DOHH2 (cell line): ENCODE measurements around the gene RIOX2.

ENCODE experiments used
- H3F3A ChIP-seq: fragments of 200-600 bp; sonication (generic), shearing (Covaris generic); 2 replicates; pipeline ENCODE4 v1.6.0; 2016; ENCODE audit warnings: antibody characterized with exemption, mild to moderate bottlenecking; ENCODE audit not compliant: control insufficient read depth, insufficient read depth
- H3K27ac ChIP-seq: fragments of 200-600 bp; sonication (generic); 2 replicates; pipeline ENCODE4 v1.5.1; 2014; ENCODE audit warnings: low read depth, mild to moderate bottlenecking, low read length, moderate library complexity
- H3K27me3 ChIP-seq: fragments of 200-600 bp; sonication (generic); 2 replicates; pipeline ENCODE4 v1.6.1; 2014; ENCODE audit warnings: mild to moderate bottlenecking, low read length, mixed read lengths; ENCODE audit not compliant: control insufficient read depth
- H3K36me3 ChIP-seq: fragments of 200-600 bp; sonication (generic); 2 replicates; pipeline ENCODE4 v1.6.1; 2014; ENCODE audit warnings: mild to moderate bottlenecking, low read length, moderate library complexity, mixed read lengths; ENCODE audit not compliant: control insufficient read depth
- H3K4me1 ChIP-seq: fragments of 200-600 bp; sonication (generic); 2 replicates; pipeline ENCODE4 v1.6.1; 2014; ENCODE audit warnings: mild to moderate bottlenecking, low read length, mixed read lengths; ENCODE audit not compliant: control insufficient read depth
- H3K4me2 ChIP-seq: fragments of 200-600 bp; sonication (generic); 2 replicates; pipeline ENCODE4 v1.6.0; 2014; ENCODE audit warnings: mild to moderate bottlenecking, low read length, moderate library complexity
- H3K4me3 ChIP-seq: fragments of 200-600 bp; sonication (generic); 2 replicates; pipeline ENCODE4 v1.5.1; 2014; ENCODE audit warnings: mild to moderate bottlenecking, low read length, mixed read lengths
- H3K79me2 ChIP-seq: fragments of 200-600 bp; sonication (generic); 2 replicates; pipeline ENCODE4 v1.6.1; 2014; ENCODE audit warnings: mild to moderate bottlenecking, low read length, mixed read lengths; ENCODE audit not compliant: control insufficient read depth
- H3K9me2 ChIP-seq: fragments of 200-600 bp; sonication (generic); replicated peaks from 2 replicates; pipeline ENCODE4 v1.6.1; 2014; ENCODE audit warnings: mild to moderate bottlenecking, low read length, mixed read lengths; ENCODE audit not compliant: control insufficient read depth
- H3K9me3 ChIP-seq: fragments of 200-600 bp; sonication (generic); 2 replicates; pipeline ENCODE4 v1.6.1; 2014; ENCODE audit warnings: antibody characterized with exemption, low read length, mixed read lengths; ENCODE audit not compliant: control insufficient read depth, insufficient read depth
- H4K20me1 ChIP-seq: fragments of 200-600 bp; sonication (generic); 2 replicates; pipeline ENCODE4 v1.6.0; 2014; ENCODE audit warnings: low read depth, mild to moderate bottlenecking, antibody characterized with exemption, low read length, moderate library complexity; ENCODE audit not compliant: control insufficient read depth, insufficient read depth
- EZH2phosphoT487 ChIP-seq: fragments of 200-600 bp; sonication (generic); IDR thresholded peaks from 2 replicates; pipeline ENCODE4 v1.6.1; 2017; ENCODE audit warnings: borderline replicate concordance, mild to moderate bottlenecking, antibody characterized with exemption, low read length, moderate library complexity, mixed read lengths
- TF ChIP-seq, protein P1 (sequence below): fragments of 200-600 bp; sonication (generic); IDR thresholded peaks from one replicate; pipeline ENCODE4 v1.5.1; 2014; ENCODE audit warnings: antibody characterized with exemption, mild to moderate bottlenecking, low read depth, low read length; ENCODE audit not compliant: poor library complexity, severe bottlenecking

Gene RIOX2

DNA sequence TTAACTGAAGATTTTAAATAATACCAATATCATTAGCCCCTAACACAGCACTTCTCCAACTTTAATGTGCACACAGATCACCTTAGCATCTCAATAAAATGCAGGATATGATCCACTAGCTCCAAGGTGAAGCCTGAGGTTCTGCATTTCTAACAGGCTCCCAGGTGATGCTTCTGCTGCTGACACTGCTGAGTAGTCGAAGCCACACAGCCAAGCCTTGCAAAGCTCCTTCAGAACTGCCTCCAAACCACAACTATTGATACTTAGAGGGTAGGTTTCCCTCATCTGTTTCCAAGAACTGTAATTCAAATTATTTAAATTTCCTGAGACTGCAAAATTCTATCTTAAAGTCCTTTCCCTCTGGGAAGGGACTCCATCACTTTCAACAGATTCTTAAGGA lies 3.9 kb downstream of the RIOX2 start:
- H3K27ac ChIP-seq = no peak overlapping the region
- no peaks in the 10 kb centered on the region for H3K9me2 ChIP-seq
- peaks cover 7% of the 10 kb centered on the region; the same call in 1 of the 2 replicates for H4K20me1 ChIP-seq
- no peak for TF ChIP-seq EZH2phosphoT487
- TF ChIP-seq, protein P1, sequence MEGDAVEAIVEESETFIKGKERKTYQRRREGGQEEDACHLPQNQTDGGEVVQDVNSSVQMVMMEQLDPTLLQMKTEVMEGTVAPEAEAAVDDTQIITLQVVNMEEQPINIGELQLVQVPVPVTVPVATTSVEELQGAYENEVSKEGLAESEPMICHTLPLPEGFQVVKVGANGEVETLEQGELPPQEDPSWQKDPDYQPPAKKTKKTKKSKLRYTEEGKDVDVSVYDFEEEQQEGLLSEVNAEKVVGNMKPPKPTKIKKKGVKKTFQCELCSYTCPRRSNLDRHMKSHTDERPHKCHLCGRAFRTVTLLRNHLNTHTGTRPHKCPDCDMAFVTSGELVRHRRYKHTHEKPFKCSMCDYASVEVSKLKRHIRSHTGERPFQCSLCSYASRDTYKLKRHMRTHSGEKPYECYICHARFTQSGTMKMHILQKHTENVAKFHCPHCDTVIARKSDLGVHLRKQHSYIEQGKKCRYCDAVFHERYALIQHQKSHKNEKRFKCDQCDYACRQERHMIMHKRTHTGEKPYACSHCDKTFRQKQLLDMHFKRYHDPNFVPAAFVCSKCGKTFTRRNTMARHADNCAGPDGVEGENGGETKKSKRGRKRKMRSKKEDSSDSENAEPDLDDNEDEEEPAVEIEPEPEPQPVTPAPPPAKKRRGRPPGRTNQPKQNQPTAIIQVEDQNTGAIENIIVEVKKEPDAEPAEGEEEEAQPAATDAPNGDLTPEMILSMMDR = no peak
- no peaks in the 10 kb centered on the region for H3K27me3 ChIP-seq
- no peak overlapping the region for H3K4me2 ChIP-seq
- peaks cover 34% of the 10 kb centered on the region for H3K4me1 ChIP-seq
- no peaks in the 10 kb centered on the region for H3K9me3 ChIP-seq
- peaks cover 5% of the 10 kb centered on the region; the same call in 1 of the 2 replicates for H3F3A ChIP-seq
- H3K36me3 ChIP-seq = peaks cover 61% of the 10 kb centered on the region
- H3K4me3 ChIP-seq = no peak overlapping the region
- H3K79me2 ChIP-seq = peaks cover 93% of the 10 kb centered on the region

DNA sequence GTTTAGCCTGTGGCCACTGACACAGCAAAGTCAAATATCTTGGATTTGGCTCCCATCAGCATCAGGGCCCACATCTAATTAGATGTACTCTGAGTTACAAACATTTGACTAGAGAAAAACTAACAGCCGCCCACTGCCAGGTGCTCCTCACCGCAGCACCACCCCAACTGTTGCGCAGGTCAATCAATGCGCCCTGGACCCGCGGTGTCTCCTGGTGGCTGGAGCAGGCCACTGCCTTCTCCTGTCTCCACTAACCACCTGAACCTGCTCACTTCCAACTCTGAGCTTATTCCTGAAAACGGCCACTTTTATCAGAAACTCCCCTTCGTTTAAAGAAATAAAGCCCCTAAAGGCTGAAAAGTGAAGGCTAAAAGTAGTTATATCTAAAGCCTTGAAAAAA lies 4.3 kb downstream of the RIOX2 start:
- Histone ChIP-seq H3K4me2 (no peak overlapping the region), H3K9me3 (no peaks in the 10 kb centered on the region), H3K27me3 (no peaks in the 10 kb centered on the region), H3K79me2 (peaks cover 95% of the 10 kb centered on the region), H3K9me2 (no peaks in the 10 kb centered on the region), H3F3A (0 out of 2 replicates have a peak, but pooled peaks cover 5% of the 10 kb centered on the region), H3K4me1 (peaks cover 32% of the 10 kb centered on the region), H3K4me3 (no peak overlapping the region), H3K27ac (no peak overlapping the region), H3K36me3 (peaks cover 65% of the 10 kb centered on the region), H4K20me1 (peaks cover 7% of the 10 kb centered on the region; the same call in 1 of the 2 replicates)
- TF ChIP-seq, protein P1 = no peak
- no peak for TF ChIP-seq EZH2phosphoT487

DNA sequence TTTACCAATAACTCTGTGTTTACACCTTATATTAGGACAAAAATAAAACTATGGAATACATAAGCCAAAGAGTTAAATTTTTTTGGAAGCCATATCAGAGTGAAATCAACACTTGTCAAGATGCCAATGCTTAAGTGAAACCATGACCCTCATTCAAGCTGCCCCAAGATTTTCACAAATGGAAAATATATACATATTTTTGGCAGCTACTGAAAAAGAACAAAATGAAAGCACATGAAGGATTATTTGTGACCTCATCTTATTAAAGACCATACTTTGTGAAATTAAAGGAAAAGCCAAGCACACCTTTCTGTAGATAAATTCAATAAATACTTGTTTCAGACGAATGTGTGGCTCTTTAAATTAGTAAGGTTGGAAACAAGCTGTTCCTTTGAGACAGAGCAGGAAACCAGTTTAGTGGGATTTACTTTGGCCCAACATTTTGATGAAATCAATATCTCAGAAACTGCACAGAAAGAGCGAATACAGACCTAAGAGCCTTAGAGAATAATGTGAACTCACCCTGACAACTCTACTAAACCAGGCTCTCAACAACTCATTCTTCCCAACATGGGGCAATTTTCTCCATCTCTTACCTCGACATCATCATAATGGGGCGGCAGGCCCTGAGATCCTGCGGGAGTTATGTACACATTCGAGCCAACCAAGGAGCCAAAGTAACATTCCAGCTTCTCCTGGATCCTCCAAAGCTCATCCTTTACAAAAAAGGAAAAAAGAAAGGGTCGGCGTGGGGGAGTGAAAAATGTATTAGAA lies 11.1 kb downstream of the RIOX2 start:
- Histone ChIP-seq H3K9me3 (no peaks in the 10 kb centered on the region), H3K4me1 (no peaks in the 10 kb centered on the region), H4K20me1 (peaks cover 6% of the 10 kb centered on the region; the same call in 1 of the 2 replicates), H3K79me2 (peaks cover 60% of the 10 kb centered on the region), H3K27ac (no peak overlapping the region), H3F3A (no peaks in the 10 kb centered on the region), H3K4me3 (no peak overlapping the region), H3K27me3 (no peaks in the 10 kb centered on the region), H3K4me2 (no peak overlapping the region), H3K36me3 (peaks cover 91% of the 10 kb centered on the region), H3K9me2 (no peaks in the 10 kb centered on the region)
- TF ChIP-seq EZH2phosphoT487 = no peak
- TF ChIP-seq, protein P1 = no peak
